GM18502 (cell line): Measurements from ENCODE around the gene SRGAP1.
"Not testable (repeated sequence)": the region's sequence is repeated elsewhere in the genome, so short reads cannot be mapped to it uniquely, and the experiment has no call there.

Experiments
- ATAC-seq: cut with Tn5 transposase; IDR thresholded peaks from one replicate; pipeline ENCODE4 v1.9.1; 2021; ENCODE audit warnings: mild to moderate bottlenecking; ENCODE audit not compliant: unreplicated experiment, poor library complexity

SRGAP1 gene

DNA sequence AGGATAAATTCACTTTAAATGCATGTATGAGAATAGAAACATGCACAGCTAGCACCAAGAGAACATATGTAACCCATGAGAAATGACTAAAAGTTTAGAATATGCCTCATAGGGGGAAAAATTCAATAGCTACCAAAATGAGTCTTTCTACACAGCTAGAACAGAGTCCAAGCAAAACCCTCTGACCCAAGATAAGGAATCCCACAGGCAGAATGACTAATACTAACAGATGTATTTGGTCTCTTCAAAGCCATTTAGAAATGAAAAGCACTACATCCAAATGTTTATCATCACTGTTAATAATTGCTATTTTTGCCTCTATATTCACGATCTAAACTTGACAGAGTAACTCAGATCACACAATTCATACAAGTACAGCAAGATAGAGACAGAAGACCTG is 333.6 kb downstream of the SRGAP1 start:
- no peak for ATAC-seq

DNA sequence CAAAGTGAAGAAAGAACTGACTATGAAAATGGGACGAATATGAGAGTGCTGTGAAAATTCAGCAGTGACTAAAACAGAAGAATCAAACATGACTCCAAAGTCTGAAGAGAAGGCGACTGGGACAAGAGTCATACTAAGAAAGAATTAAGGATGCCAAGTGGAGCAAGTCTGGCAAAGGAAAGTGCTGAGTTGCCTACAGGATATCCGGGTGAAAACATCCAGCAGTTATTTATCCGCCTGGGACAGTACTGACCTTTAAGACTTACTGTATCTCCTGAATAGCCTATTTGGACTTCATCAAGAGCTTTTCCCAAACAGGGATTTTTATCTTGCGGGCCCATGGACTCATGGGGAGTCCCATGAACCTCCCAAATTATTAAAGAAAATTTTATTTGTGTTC is 336.5 kb downstream of the SRGAP1 start:
- ATAC-seq = no peak

GRCh38 chr12:64181430-64182291 is 337.2 kb downstream of the SRGAP1 start:
- peak; percentile 39 for ATAC-seq

DNA sequence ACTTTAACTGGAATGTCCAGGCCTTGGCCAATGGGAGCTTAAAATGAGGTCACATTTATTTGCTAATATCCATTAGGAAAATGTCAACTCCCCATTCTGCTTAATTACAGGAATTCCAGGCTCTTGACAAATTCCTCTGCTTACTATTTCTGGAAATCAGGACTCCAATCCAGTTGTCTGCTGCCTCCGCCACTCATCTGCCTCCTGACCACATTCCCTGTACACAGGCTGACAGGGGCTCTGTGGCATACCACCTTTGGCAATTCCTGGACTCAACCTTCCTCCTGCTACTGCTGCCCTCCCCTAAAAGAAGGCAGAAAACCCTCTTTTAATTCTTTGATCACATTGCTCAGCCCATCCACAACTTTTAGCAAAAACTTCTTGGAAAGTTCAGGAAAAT is 339.7 kb downstream of the SRGAP1 start:
- ATAC-seq = no peak

GRCh38 chr12:64186789-64187188 is 342.3 kb downstream of the SRGAP1 start:
- peak; percentile 85 for ATAC-seq

- ATAC-seq = no peak
These were observed 342.9 kb downstream of the SRGAP1 start for GRCh38 chr12:64187370-64187769.

GRCh38 chr12:64187794-64188193 is 343.3 kb downstream of the SRGAP1 start:
- ATAC-seq = no peak

DNA sequence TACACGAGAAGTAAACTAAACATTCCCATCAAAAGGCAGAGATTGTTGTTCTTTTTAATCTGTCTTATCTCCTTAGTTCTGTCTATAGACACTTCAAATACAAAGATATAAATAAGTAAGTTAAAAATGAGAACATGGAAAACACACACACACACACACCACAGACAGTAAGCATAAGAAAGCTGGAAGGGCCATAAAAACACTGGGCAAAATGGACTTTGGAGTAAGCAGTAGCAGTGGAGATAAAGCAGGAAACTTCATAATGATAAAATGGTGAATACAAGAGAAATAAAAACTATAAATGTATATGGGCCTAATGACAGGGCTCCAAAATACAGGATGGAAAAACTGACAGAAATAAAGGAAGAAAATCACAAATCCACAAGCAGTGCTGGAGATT is 345.0 kb downstream of the SRGAP1 start:
- ATAC-seq = no peak

DNA sequence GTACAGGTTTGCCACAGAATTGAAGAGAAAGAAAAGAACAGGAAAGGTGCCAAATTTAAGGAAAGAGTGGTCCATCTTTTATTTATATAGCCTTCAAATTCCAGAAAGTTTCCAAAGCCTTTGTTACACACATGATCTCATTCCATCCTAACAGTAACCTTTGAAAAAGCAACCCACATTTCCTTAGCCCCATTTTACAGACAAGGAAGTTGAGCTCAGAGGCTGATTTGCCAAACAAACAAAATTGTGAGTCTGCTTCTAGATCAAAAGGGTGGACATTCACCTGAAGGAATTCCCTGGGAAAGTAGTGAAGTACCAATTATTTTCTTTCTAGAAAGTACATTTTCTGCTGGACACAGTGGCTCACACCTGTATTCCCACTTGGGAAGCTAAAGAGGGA is 345.6 kb downstream of the SRGAP1 start:
- ATAC-seq = no peak

GRCh38 chr12:64192644-64193444 is 348.3 kb downstream of the SRGAP1 start:
- ATAC-seq = peak; percentile 99

DNA sequence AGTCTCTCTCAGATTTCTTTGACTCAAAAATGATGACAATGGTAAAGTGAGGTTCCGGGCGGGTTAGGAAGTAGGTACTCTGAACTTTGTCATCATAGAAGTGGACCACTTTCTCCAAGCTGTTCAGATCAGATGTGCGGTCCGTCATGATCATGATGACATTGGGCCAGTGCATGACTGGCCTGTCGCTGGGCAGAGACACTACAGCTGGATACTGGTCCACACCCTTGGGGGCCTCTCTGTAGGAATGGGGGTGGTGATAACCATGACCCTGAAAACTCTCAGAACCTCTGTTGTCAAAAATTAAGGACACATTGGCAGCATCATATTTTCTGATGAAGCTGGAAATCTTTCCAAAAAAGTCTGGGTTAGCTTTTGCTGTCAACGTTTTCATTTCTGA is 349.4 kb downstream of the SRGAP1 start:
- ATAC-seq = no peak

GRCh38 chr12:64194333-64195149 is 350.0 kb downstream of the SRGAP1 start:
- ATAC-seq = no peak

DNA sequence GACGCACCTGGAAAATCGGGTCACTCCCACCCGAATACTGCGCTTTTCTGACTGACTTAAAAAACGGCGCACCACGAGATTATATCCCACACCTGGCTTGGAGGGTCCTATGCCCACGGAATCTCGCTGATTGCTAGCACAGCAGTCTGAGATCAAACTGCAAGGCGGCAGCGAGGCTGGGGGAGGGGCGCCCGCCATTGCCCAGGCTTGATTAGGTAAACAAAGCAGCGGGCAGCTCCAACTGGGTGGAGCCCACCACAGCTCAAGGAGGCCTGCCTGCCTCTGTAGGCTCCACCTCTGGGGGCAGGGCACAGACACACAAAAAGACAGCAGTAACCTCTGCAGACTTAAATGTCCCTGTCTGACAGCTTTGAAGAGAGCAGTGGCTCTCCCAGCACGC is 351.3 kb downstream of the SRGAP1 start:
- ATAC-seq = not testable (repeated sequence)

- no peak for ATAC-seq
These were observed 358.5 kb downstream of the SRGAP1 start for GRCh38 chr12:64203036-64203435.

DNA sequence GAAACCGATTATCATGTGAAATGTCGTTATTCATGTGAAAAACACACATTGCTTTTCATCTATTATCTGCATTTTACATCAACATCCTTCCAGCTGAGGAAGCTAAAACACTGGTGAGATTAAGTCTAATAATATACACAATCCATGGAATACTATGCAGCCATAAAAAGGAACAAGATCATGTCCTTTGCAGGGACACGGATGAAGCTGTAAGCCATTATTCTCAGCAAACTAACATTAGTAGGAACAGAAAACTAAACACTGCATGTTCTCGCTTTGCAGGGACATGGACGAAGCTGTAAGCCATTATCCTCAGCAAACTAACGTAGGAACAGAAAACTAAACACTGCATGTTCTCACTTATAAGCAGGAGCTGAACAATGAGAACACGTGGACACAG is 359.3 kb downstream of the SRGAP1 start:
- ATAC-seq = no peak

DNA sequence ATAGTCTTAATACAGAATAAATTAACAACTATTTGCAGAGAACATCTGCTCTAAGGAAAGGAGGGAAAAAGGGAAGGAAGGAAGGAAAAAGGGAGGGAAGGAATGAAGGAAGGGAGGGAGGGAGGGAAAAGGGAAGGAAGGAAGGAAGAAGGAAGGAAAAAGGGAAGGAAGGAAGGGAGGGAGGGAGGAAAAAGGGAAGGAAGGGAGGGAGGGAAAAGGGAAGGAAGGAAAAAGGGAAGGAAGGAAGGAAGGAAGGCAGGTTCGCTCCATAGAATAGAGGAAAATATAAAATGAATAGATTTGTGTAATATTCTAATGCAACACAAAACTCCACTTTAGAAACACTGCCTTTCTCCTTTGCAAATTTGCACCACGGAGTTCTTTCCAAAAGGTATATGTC is 361.0 kb downstream of the SRGAP1 start:
- ATAC-seq = no peak

DNA sequence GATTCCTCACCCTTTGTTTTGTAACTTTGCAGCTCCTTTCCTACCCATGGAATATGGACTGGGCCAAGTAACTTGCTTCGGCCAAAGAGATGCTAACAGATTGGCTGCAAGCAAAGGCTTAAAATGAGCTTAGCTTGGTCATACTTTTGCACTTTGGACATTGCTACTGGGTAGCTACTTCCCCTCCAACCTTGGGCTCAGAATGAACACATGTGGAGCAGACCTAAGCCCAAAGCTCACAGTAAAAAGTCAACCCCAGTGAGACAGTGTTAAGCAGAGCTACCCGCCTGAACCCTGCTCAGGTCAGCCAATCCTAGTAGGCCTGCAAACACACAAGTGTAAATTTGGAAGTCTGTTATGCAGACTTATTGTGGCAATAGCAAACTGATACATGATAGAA is 363.0 kb downstream of the SRGAP1 start:
- no peak for ATAC-seq
